Endothelial cell (in vitro differentiated cells): ENCODE data around the gene CTNNA1. TPM values are rescaled to one million over a fixed set of nuclear protein-coding genes. Genes with fewer than 3 reads are reported as not detected.

Experiments
- DNase-seq: peaks from one replicate; pipeline ENCODE4 v3.0.0; 2021; ENCODE audit warnings: low spot score
- H3K27ac Mint-ChIP-seq: one replicate; pipeline ENCODE4 v1.8.0; 2021; ENCODE audit warnings: mixed read lengths, inconsistent platforms; ENCODE audit not compliant: unreplicated experiment
- H3K27me3 Mint-ChIP-seq: one replicate; pipeline ENCODE4 v1.8.0; 2021; ENCODE audit warnings: mild to moderate bottlenecking, moderate library complexity, mixed read lengths, inconsistent platforms; ENCODE audit not compliant: unreplicated experiment
- H3K36me3 Mint-ChIP-seq: one replicate; pipeline ENCODE4 v1.8.0; 2021; ENCODE audit warnings: mild to moderate bottlenecking, low read depth, mixed read lengths, inconsistent platforms; ENCODE audit not compliant: unreplicated experiment
- H3K4me1 Mint-ChIP-seq: one replicate; pipeline ENCODE4 v1.8.0; 2021; ENCODE audit warnings: mild to moderate bottlenecking, mixed read lengths, inconsistent platforms; ENCODE audit not compliant: unreplicated experiment
- H3K4me3 Mint-ChIP-seq: one replicate; pipeline ENCODE4 v1.8.0; 2021; ENCODE audit warnings: mild to moderate bottlenecking, mixed read lengths, inconsistent platforms; ENCODE audit not compliant: unreplicated experiment
- H3K9me3 Mint-ChIP-seq: one replicate; pipeline ENCODE4 v1.8.0; 2021; ENCODE audit warnings: mixed read lengths, inconsistent platforms; ENCODE audit not compliant: unreplicated experiment
- total RNA-seq: library from RNA; stranded (reverse); fragmentation: NEBNext Ultra II Directional; extraction: Animal tissue kit (Norgen Biotek cat#: 25700); gene quantifications from one replicate; pipeline ENCODE4 v1.2.1, GENCODE V29; 2021; ENCODE audit not compliant: unreplicated experiment
- TF ChIP-seq, protein P1 (sequence below): fragments of 200-600 bp; sonication (generic); IDR thresholded peaks from one replicate; pipeline ENCODE4 v1.5.0; 2021; ENCODE audit warnings: antibody characterized with exemption; ENCODE audit not compliant: unreplicated experiment

Gene CTNNA1
- total RNA-seq, 1 donor from 2014 or later: 521 TPM

DNA sequence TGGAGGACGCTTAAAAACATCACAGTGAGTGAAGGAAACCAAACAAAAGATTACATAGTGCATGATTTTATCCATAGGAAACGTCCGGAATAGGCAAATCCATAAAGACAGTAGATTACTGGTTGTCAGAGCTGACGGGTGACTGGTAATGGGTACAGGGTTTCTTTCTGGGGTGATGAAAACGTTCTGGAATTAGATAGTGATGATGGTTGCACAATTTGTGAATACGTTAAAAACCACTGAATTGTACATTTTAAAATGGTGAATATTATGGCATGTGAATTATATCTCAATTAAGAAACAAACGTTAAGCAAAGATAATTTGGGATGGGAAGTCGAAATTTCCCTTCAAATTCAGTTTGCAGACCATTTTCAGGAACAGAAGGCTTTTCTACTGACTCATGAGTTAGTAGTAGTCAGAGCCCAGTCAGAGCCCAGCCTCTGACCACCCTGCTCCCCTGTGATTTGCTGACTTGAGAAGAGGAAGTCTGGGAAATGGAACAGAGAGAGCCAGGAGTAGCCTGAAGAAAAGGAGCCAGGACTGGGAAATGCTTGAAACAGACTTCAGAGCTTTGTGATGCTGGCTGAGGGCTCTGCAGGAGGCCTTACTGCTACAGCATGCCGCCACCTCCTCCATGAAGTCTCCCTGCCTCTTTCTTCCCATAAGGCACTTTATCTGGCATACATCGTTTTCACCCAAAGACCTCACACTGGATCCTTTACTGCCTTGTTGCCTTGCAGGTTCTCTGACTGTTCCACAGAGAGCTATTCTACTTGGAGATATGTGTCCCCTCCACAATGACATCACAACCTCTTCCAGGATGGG lies 46.4 kb upstream of the CTNNA1 start:
- Mint-ChIP-seq H3K4me1 (peaks cover 8% of the 10 kb centered on the region), H3K9me3 (no peaks in the 10 kb centered on the region), H3K27ac (no peak overlapping the region), H3K27me3 (peaks cover 4% of the 10 kb centered on the region), H3K4me3 (no peak overlapping the region), H3K36me3 (no peaks in the 10 kb centered on the region)
- TF ChIP-seq, protein P1, sequence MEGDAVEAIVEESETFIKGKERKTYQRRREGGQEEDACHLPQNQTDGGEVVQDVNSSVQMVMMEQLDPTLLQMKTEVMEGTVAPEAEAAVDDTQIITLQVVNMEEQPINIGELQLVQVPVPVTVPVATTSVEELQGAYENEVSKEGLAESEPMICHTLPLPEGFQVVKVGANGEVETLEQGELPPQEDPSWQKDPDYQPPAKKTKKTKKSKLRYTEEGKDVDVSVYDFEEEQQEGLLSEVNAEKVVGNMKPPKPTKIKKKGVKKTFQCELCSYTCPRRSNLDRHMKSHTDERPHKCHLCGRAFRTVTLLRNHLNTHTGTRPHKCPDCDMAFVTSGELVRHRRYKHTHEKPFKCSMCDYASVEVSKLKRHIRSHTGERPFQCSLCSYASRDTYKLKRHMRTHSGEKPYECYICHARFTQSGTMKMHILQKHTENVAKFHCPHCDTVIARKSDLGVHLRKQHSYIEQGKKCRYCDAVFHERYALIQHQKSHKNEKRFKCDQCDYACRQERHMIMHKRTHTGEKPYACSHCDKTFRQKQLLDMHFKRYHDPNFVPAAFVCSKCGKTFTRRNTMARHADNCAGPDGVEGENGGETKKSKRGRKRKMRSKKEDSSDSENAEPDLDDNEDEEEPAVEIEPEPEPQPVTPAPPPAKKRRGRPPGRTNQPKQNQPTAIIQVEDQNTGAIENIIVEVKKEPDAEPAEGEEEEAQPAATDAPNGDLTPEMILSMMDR: no peak
- DNase-seq: no peak

DNA sequence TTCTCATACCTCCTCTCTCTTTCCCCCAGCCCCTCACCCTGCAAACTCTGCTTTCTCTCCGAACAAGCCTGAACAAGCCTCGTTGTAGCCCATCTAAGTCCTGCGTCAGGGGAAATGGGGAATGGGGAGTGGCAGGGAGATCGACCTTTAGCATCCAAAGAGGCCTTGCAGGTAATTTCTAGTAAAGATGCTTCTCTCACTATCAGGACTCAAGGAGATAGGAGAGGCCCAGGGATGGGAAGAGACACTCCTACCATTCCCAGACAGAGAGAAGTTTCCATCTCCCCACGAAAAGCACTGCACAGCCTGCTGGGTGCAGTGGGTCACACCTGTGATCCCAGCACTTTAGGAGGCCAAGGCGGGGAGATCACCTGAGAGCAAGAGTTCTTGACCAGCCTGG lies 44.4 kb upstream of the CTNNA1 start:
- H3K4me3 Mint-ChIP-seq: no peak overlapping the region
- H3K36me3 Mint-ChIP-seq: no peaks in the 10 kb centered on the region
- peaks cover 16% of the 10 kb centered on the region for H3K4me1 Mint-ChIP-seq
- no peak for DNase-seq
- H3K27me3 Mint-ChIP-seq: peaks cover 3% of the 10 kb centered on the region
- no peaks in the 10 kb centered on the region for H3K9me3 Mint-ChIP-seq
- TF ChIP-seq, protein P1: no peak
- no peak overlapping the region for H3K27ac Mint-ChIP-seq

GRCh38 chr5:138709202-138709601 lies 44.0 kb upstream of the CTNNA1 start:
- H3K36me3 Mint-ChIP-seq: no peaks in the 10 kb centered on the region
- no peak overlapping the region for H3K27ac Mint-ChIP-seq
- DNase-seq: no peak
- peaks cover 3% of the 10 kb centered on the region for H3K27me3 Mint-ChIP-seq
- no peak overlapping the region for H3K4me3 Mint-ChIP-seq
- TF ChIP-seq, protein P1: no peak
- H3K9me3 Mint-ChIP-seq: no peaks in the 10 kb centered on the region
- H3K4me1 Mint-ChIP-seq: peaks cover 16% of the 10 kb centered on the region

GRCh38 chr5:138711087-138711486 lies 42.1 kb upstream of the CTNNA1 start:
- H3K9me3 Mint-ChIP-seq: no peaks in the 10 kb centered on the region
- peaks cover 16% of the 10 kb centered on the region for H3K4me1 Mint-ChIP-seq
- no peak for DNase-seq
- H3K27me3 Mint-ChIP-seq: peaks cover 3% of the 10 kb centered on the region
- TF ChIP-seq, protein P1: no peak
- H3K36me3 Mint-ChIP-seq: no peaks in the 10 kb centered on the region
- H3K27ac Mint-ChIP-seq: peak overlapping the region; percentile 4
- H3K4me3 Mint-ChIP-seq: no peak overlapping the region

DNA sequence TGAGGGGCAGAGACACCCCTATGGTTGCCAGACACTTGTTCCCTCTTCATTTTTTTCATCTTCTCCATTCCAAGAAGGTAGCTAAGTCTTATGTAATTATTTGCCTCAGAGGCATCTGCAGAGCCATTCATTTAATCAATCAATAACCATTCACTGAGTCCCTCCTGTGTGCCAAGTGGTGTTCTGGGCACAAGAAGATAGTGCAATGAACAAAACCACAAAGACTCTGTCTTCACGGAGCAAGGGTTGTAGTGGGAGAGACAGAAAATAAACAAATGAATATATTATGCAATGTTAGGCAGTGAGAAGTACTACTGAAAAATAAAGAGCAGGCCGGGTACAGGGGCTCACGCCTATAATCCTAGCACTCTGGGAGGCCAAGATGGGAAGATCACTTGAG lies 41.4 kb upstream of the CTNNA1 start:
- TF ChIP-seq, protein P1: no peak

More for the DNA sequence above, 41.4 kb upstream of the CTNNA1 start:
- no peaks in the 10 kb centered on the region for H3K9me3 Mint-ChIP-seq
- peaks cover 3% of the 10 kb centered on the region for H3K27me3 Mint-ChIP-seq
- no peak overlapping the region for H3K4me3 Mint-ChIP-seq
- no peak for DNase-seq
- no peak overlapping the region for H3K27ac Mint-ChIP-seq
- peaks cover 20% of the 10 kb centered on the region for H3K4me1 Mint-ChIP-seq
- no peaks in the 10 kb centered on the region for H3K36me3 Mint-ChIP-seq
